ENCODE data around the gene TMEM108.

TMEM108 gene

DNA sequence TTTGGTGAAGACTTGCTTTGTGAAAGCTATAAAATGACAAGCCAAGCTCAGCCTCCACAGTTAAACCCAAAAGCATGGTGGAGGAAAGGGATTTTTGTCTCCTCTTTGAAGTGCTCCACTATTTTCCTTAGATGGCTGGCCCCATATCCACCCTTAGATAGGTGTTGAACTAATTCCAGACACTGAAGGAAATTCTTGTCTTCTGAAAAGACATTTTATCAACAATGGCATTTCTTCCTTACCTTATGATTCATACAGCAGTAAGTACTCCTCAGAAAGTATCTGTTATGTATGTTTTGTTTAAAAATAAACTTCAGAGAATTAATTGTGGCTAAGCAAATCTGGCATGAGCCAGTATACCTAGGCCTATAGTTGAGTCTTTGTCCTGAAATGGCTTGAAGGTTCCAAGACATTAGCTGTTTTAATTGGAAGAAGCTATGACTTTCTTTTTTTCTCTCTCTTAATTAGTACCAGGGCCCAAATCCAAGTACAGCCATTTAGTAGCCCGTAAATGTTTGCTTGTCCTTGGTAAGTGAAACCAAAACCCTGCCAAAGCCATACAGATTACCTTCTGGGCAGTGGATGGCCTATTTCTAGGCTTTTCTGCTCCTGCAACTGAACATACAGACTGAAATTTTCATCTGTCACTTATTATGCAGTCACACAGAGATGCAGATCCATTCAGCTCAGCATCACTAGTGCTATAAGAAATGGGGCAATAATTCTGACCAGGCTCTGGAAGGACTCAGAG, 356.5 kb downstream of the TMEM108 start:
- Histone ChIP-seq H3K36me3 (ENCODE audit: control insufficient read depth, insufficient read depth, low read length) (no peaks in the 10 kb centered on the region), H3K4me3 (ENCODE audit: extremely low read depth, insufficient read depth, low read length, poor library complexity, severe bottlenecking) (no peak overlapping the region), H3K9me3 (ENCODE audit: control insufficient read depth, low read length) (no peaks in the 10 kb centered on the region), H3K4me1 (ENCODE audit: control insufficient read depth, insufficient read depth, low read length, poor library complexity, severe bottlenecking) (no peaks in the 10 kb centered on the region), H3K27ac (ENCODE audit: low read depth, low read length, severe bottlenecking) (no peak overlapping the region)
- WGBS, 2 experiments (ENCODE audit: insufficient coverage in 2 of 2): 93% methylated on average over 1 of the region's 1 CpG; no CpG with 5 or more reads in 1 of the 2 experiments

DNA sequence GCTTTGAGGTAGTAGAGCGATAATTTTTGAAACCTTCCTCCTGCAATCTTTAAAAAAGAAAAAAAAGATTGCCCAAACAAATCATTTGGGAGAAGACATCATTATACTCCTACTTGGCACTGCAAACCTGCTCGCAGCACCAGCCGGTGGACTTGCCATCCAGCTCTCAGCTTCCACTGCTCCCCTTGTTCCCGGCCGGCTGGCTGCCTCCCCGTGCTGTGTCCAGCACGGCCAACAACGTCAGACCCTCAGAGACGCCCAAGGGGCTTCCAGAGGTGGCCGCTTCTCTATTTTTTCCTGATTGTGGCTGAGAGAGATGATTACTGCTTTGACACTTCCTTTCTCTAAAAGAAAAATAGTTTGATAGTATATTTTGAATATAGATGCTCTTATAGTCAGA, 358.7 kb downstream of the TMEM108 start:
- H3K9me3 ChIP-seq (ENCODE audit: control insufficient read depth, low read length): no peaks in the 10 kb centered on the region
- WGBS, 2 experiments (ENCODE audit: insufficient coverage in 2 of 2): 81 to 91% methylated on average over 3 of the region's 10 CpGs
- no peaks in the 10 kb centered on the region for H3K36me3 ChIP-seq (ENCODE audit: control insufficient read depth, insufficient read depth, low read length)
- H3K4me1 ChIP-seq (ENCODE audit: control insufficient read depth, insufficient read depth, low read length, poor library complexity, severe bottlenecking): no peaks in the 10 kb centered on the region
- H3K27ac ChIP-seq (ENCODE audit: low read depth, low read length, severe bottlenecking): no peak overlapping the region
- no peak overlapping the region for H3K4me3 ChIP-seq (ENCODE audit: extremely low read depth, insufficient read depth, low read length, poor library complexity, severe bottlenecking)

DNA sequence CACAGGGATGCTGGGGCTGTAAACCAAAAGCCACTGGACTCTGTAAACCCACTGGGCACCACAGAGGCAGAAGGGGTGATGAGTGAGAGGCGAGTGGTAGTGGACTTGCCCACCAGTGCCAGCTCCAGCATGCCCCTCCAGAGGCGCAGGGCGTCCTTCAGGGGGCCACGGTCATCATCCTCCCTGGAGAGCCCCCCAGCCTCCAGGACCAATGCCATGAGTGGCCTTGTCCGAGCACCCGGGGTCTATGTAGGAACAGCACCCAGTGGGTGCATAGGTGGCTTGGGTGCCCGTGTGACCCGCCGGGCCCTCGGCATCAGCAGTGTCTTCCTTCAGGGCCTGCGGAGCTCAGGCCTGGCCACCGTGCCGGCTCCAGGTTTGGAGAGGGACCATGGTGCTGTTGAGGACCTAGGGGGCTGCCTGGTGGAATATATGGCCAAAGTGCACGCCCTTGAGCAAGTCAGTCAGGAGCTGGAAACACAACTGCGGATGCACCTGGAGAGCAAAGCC, 361.9 kb downstream of the TMEM108 start, which contains the start of gene BFSP2:
BFSP2 (plus strand) TSS at position 51 of the 510 bp plus-strand sequence; CDS start at position 79, 28 bp downstream.
- Histone ChIP-seq H3K36me3 (ENCODE audit: control insufficient read depth, insufficient read depth, low read length) (no peaks in the 10 kb centered on the region), H3K9me3 (ENCODE audit: control insufficient read depth, low read length) (no peaks in the 10 kb centered on the region), H3K27ac (ENCODE audit: low read depth, low read length, severe bottlenecking) (no peak within 1 kb of the TSS), H3K4me1 (ENCODE audit: control insufficient read depth, insufficient read depth, low read length, poor library complexity, severe bottlenecking) (no peaks in the 10 kb centered on the region), H3K4me3 (ENCODE audit: extremely low read depth, insufficient read depth, low read length, poor library complexity, severe bottlenecking) (no peak within 1 kb of the TSS)
- WGBS, 2 experiments (ENCODE audit: insufficient coverage in 2 of 2): 92 to 93% methylated on average over 10 to 15 of the region's 15 CpGs

DNA sequence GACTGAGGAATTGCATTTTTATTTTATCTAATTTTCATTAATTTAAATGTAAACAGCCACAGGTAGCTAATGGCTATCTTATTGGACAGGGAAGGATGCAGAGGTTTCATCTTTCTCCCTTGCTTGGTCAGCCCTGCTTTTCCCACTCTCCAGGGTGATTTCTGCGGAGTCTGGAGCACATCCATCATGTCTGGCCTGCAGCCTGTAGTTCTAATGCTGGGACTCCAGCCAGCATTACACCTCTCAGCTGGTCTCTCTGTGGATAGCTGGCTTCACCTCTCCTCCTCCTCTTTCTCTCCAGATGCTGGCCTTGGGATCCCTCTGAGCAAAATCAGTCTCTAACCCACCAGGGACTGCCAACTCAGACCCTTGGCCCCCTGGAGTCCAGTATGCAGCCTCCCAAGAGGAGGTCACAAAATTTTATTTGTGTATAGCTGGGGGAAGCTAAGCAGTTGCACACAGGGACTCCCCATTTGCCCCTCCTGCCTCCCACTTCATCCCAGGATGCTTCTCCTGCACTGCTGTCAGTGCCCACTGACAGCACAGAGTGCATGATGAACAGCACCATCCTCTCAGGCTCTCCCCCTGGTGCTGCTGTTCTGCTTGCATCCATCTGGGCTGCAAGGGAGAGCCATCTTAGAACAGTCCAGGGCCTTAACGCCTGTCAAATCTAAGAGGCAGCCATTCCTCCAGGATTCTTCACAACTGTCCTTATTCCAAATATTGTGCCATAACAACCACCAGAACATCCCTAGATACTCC, 363.4 kb downstream of the TMEM108 start:
- no peaks in the 10 kb centered on the region for H3K36me3 ChIP-seq (ENCODE audit: control insufficient read depth, insufficient read depth, low read length)
- WGBS, 2 experiments (ENCODE audit: insufficient coverage in 2 of 2): 88 to 100% methylated on average over 2 of the region's 2 CpGs
- no peak overlapping the region for H3K27ac ChIP-seq (ENCODE audit: low read depth, low read length, severe bottlenecking)
- no peaks in the 10 kb centered on the region for H3K9me3 ChIP-seq (ENCODE audit: control insufficient read depth, low read length)
- H3K4me3 ChIP-seq (ENCODE audit: extremely low read depth, insufficient read depth, low read length, poor library complexity, severe bottlenecking): no peak overlapping the region
- no peaks in the 10 kb centered on the region for H3K4me1 ChIP-seq (ENCODE audit: control insufficient read depth, insufficient read depth, low read length, poor library complexity, severe bottlenecking)

DNA sequence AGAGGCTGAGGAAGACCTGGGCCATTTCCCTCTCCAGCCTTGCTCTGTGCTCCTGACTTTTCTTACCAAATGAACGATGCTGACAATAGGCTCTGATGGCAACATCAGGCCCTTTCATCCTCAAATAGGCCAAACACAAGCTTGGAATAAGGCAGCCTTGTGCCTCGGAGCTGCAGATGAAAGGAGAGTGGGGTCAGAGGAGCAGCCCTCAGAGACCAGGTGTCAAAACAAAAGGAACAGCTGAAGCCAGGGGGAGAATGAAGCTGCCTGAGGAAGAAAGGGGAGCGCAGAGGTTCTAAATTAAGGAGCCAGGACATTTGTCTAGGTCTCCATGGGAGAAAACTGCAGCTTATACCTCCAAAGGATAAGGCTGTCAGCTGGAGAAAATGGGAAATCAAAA, 366.7 kb downstream of the TMEM108 start:
- WGBS, 2 experiments (ENCODE audit: insufficient coverage in 2 of 2): 56 to 64% methylated on average over 3 of the region's 3 CpGs
- no peak overlapping the region for H3K27ac ChIP-seq (ENCODE audit: low read depth, low read length, severe bottlenecking)

DNA sequence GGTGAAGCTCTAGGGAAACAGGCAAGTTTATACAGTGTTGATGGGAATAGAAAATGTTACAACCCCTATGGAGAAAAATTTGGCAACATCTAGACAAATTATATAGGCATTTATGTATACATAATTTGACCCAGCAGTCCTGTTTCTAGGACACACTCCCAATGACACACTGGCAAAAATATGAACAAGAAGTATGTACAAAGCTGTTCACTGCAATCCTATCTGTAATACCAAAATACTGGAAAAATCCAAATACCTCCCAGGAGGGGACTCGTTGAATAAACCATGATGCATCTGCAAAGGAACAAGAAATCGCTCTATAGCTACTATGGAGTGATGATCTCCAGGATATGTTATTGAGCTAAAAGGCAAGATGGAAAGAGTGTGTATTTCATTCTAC, 370.2 kb downstream of the TMEM108 start:
- H3K36me3 ChIP-seq (ENCODE audit: control insufficient read depth, insufficient read depth, low read length): no peaks in the 10 kb centered on the region
- H3K4me3 ChIP-seq (ENCODE audit: extremely low read depth, insufficient read depth, low read length, poor library complexity, severe bottlenecking): no peak overlapping the region
- no peak overlapping the region for H3K27ac ChIP-seq (ENCODE audit: low read depth, low read length, severe bottlenecking)
- no peaks in the 10 kb centered on the region for H3K9me3 ChIP-seq (ENCODE audit: control insufficient read depth, low read length)
- H3K4me1 ChIP-seq (ENCODE audit: control insufficient read depth, insufficient read depth, low read length, poor library complexity, severe bottlenecking): peaks cover 8% of the 10 kb centered on the region
- WGBS, 2 experiments (ENCODE audit: insufficient coverage in 2 of 2): no CpG with 5 or more reads among the region's 2 CpGs

More for the DNA sequence above, 366.7 kb downstream of the TMEM108 start:
- Histone ChIP-seq H3K9me3 (ENCODE audit: control insufficient read depth, low read length) (no peaks in the 10 kb centered on the region), H3K36me3 (ENCODE audit: control insufficient read depth, insufficient read depth, low read length) (no peaks in the 10 kb centered on the region), H3K4me1 (ENCODE audit: control insufficient read depth, insufficient read depth, low read length, poor library complexity, severe bottlenecking) (no peaks in the 10 kb centered on the region), H3K4me3 (ENCODE audit: extremely low read depth, insufficient read depth, low read length, poor library complexity, severe bottlenecking) (no peak overlapping the region)

DNA sequence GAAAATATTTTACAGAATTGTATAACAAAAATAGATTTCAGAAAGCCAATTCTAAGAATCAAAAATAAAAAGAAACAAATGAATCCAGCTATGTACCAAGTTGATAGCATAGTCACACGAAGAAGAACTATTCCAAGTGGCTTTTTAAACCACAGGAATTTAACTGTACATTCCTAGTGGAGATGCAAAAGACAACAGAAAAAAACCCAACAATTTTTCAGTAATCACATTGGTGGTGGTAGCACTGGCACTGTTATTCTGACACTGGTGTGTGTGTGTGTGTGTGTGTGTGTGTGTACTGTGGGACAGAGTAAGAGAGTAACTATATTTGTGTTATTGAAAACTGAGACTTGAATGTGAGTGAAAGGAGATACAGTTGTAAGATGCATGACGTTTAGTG, 370.8 kb downstream of the TMEM108 start:
- H3K9me3 ChIP-seq (ENCODE audit: control insufficient read depth, low read length): no peaks in the 10 kb centered on the region
- WGBS, 2 experiments (ENCODE audit: insufficient coverage in 2 of 2): 67% methylated on average over 1 of the region's 2 CpGs; no CpG with 5 or more reads in 1 of the 2 experiments
- no peaks in the 10 kb centered on the region for H3K36me3 ChIP-seq (ENCODE audit: control insufficient read depth, insufficient read depth, low read length)
- H3K4me3 ChIP-seq (ENCODE audit: extremely low read depth, insufficient read depth, low read length, poor library complexity, severe bottlenecking): no peak overlapping the region
- no peak overlapping the region for H3K27ac ChIP-seq (ENCODE audit: low read depth, low read length, severe bottlenecking)
- H3K4me1 ChIP-seq (ENCODE audit: control insufficient read depth, insufficient read depth, low read length, poor library complexity, severe bottlenecking): peaks cover 9% of the 10 kb centered on the region

DNA sequence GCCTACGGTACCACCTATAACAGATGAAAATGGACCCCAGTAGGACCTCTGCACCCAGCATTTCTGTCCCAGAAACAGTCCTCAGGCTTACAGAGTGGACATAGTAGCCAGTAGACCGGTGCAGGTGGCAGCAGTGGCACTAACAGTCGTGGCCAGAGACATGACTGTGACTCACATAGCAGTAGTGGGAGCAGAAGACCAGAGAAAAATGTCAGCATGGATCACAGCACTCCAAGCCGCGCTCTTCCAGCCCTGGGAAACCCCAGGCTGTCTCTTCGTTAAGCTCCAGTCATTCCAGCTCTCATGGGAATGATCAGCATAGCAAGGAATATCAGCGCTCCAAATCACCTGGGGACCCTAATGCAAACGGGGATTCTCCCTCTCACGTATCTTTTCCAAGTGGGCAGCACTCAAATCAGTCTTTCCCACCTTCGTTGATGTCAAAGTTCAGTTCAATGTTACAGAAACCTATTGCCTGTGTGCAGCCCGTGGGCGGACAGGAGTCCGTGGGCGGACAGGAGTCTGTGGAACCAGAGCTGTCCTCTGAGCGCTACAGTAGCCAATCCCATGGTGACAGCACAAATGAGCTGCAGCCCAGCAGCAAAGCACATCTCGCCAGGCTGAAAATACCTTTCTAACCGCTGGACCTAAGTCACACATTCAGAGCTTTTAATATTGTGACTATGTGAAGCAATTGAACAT, 372.2 kb downstream of the TMEM108 start:
- H3K4me1 ChIP-seq (ENCODE audit: control insufficient read depth, insufficient read depth, low read length, poor library complexity, severe bottlenecking): peaks cover 9% of the 10 kb centered on the region
- no peak overlapping the region for H3K4me3 ChIP-seq (ENCODE audit: extremely low read depth, insufficient read depth, low read length, poor library complexity, severe bottlenecking)
- H3K36me3 ChIP-seq (ENCODE audit: control insufficient read depth, insufficient read depth, low read length): no peaks in the 10 kb centered on the region
- H3K9me3 ChIP-seq (ENCODE audit: control insufficient read depth, low read length): no peaks in the 10 kb centered on the region
- H3K27ac ChIP-seq (ENCODE audit: low read depth, low read length, severe bottlenecking): no peak overlapping the region
- whole genome bisulfite sequencing, 2 experiments (ENCODE audit: insufficient coverage in 2 of 2): 85% methylated on average over 15 of the region's 17 CpGs

DNA sequence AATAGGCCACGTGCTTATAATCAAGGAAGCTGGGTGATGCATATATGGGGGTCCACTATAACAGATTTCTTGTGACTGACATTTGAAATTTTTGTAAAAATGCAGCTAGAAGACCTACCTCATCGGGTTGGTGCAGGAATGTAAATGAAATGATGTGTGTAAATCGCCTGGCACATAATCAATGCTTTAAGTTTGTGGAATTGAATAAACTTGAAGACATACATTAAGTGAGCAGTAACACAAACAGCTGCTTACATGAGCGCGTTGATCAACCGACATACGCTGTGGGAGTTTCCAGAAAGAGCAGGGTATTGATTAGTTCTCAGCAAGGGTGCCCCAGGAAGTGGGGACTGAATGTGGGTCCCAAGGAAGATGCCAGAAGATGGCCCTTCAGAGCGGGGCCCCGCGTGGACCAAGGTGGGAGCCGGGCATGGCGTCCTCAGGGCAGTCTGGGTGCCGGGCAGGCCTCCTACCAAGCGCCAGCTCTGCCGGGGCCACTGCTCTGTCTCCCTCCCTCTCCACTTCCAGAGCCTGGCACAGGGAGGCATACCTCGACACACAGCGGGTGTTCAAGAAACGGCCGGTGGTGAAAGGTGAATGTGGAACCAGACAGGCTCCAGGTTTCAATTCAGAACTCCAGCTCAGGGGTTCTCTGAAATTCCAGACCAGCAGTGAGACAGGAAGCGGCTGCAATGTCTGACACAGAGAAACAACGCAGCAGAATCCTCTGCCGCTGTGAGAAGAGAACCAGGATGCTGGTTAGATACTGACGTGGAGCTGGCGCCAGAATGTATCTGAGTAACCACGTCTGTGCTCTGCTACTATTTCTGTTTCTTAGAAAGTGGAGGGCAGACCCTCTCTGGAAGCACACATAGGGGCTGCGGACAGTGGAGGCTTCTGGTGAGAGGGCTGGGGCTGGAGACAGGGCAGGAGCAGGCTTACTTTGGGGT, 374.3 kb downstream of the TMEM108 start:
- no peaks in the 10 kb centered on the region for H3K36me3 ChIP-seq (ENCODE audit: control insufficient read depth, insufficient read depth, low read length)
- no peak overlapping the region for H3K4me3 ChIP-seq (ENCODE audit: extremely low read depth, insufficient read depth, low read length, poor library complexity, severe bottlenecking)
- peaks cover 9% of the 10 kb centered on the region for H3K4me1 ChIP-seq (ENCODE audit: control insufficient read depth, insufficient read depth, low read length, poor library complexity, severe bottlenecking)
- peak overlapping the region; percentile 70 for H3K27ac ChIP-seq (ENCODE audit: low read depth, low read length, severe bottlenecking)
- 81 to 89% methylated on average over 18 to 21 of the region's 26 CpGs for WGBS, 2 experiments (ENCODE audit: insufficient coverage in 2 of 2)
- H3K9me3 ChIP-seq (ENCODE audit: control insufficient read depth, low read length): no peaks in the 10 kb centered on the region
